HG03558 (cell line): Measurements from ENCODE around the gene SPTSSA.

Experiments used
- ATAC-seq: cut with Tn5 transposase; IDR thresholded peaks from one replicate; pipeline ENCODE4 v1.9.1; 2021; ENCODE audit warnings: moderate number of reproducible peaks; ENCODE audit not compliant: unreplicated experiment; ENCODE audit errors: extremely low read depth

Gene SPTSSA

GRCh38 chr14:34474187-34474679 lies 12.2 kb upstream of the SPTSSA start:
- ATAC-seq, result no peak

GRCh38 chr14:34472706-34473279 lies 10.8 kb upstream of the SPTSSA start:
- ATAC-seq, result no peak

GRCh38 chr14:34470319-34470718 lies 8.3 kb upstream of the SPTSSA start:
- no peak for ATAC-seq

- ATAC-seq, result no peak
Measured at GRCh38 chr14:34466691-34467090, 4.7 kb upstream of the SPTSSA start.

GRCh38 chr14:34465069-34465859 lies 3.2 kb upstream of the SPTSSA start:
- no peak for ATAC-seq

GRCh38 chr14:34463598-34463961 lies 1.5 kb upstream of the SPTSSA start:
- no peak for ATAC-seq

- ATAC-seq, result peak; percentile 5
Measured at GRCh38 chr14:34461334-34462131, 507 bp downstream of the SPTSSA start.

- no peak for ATAC-seq
Measured at GRCh38 chr14:34460841-34461240, 1.2 kb downstream of the SPTSSA start.

GRCh38 chr14:34460295-34460694 lies 1.7 kb downstream of the SPTSSA start:
- no peak for ATAC-seq

GRCh38 chr14:34457186-34457585 lies 4.9 kb downstream of the SPTSSA start:
- no peak for ATAC-seq

GRCh38 chr14:34453226-34453625 lies 8.8 kb downstream of the SPTSSA start:
- ATAC-seq, result no peak

- no peak for ATAC-seq
Measured at GRCh38 chr14:34452258-34452822, 9.7 kb downstream of the SPTSSA start.

GRCh38 chr14:34450958-34451357 lies 11.1 kb downstream of the SPTSSA start:
- ATAC-seq, result no peak

- ATAC-seq, result no peak
Measured at GRCh38 chr14:34450542-34450915, 11.5 kb downstream of the SPTSSA start.

GRCh38 chr14:34449819-34450541 lies 12.1 kb downstream of the SPTSSA start:
- ATAC-seq, result no peak

GRCh38 chr14:34439090-34439489 lies 22.9 kb downstream of the SPTSSA start:
- no peak for ATAC-seq

- no peak for ATAC-seq
Measured at GRCh38 chr14:34438438-34438837, 23.6 kb downstream of the SPTSSA start.

- no peak for ATAC-seq
Measured at GRCh38 chr14:34437729-34438080, 24.3 kb downstream of the SPTSSA start.

- no peak for ATAC-seq
Measured at GRCh38 chr14:34436960-34437728, 24.9 kb downstream of the SPTSSA start.
